ENCODE measurements around the gene ECM1. TPM values are rescaled to one million over a fixed set of nuclear protein-coding genes. Genes with fewer than 3 reads are reported as not detected.

ECM1 gene
- total and polyA plus RNA-seq, 2 of the 8 experiments (the other 6 are each of a cell fraction or from before 2014, with no cell fraction given) = 0.95 to 0.98 TPM

GRCh38 chr1:150493175-150493574, 14.7 kb upstream of the ECM1 start:
- DNase-seq (ENCODE audit: low read depth in 1 of 2, low spot score in 2 of 2) (no peak), FAIRE-seq (no peak)
- peaks cover 0 to 1% of the 10 kb centered on the region in 2 experiments; a peak in 2 of 4 replicates for H3K79me2 ChIP-seq (ENCODE audit: control insufficient read depth in 1 of 2, insufficient read depth in 2 of 2, low read length in 2 of 2)
- H2AFZ ChIP-seq (ENCODE audit: low read length) = no peak overlapping the region
- no peak overlapping the region for H3K9ac ChIP-seq (replicated peaks in 1 of 4; ENCODE audit: extremely low read depth in 1 of 4, low read depth in 3 of 4, low read length in 3 of 4)
- H3K79me1 ChIP-seq (ENCODE audit: low read depth, low read length) = no peaks in the 10 kb centered on the region
- H4K91ac ChIP-seq (replicated peaks; ENCODE audit: insufficient read length, low read length) = no peak overlapping the region
- TF ChIP-seq TBP (IDR thresholded peaks at IDR 0.05; ENCODE audit: low read depth, low read length) (no peak), SP1 (IDR thresholded peaks at IDR 0.05; ENCODE audit: low read depth, low read length) (no peak), CTBP2 (IDR thresholded peaks at IDR 0.05; ENCODE audit: borderline replicate concordance, insufficient read depth, insufficient read length, low read length) (no peak), TEAD4 (IDR thresholded peaks at IDR 0.05; ENCODE audit: low read depth, low read length) (no peak), SP4 (IDR thresholded peaks at IDR 0.05; ENCODE audit: low read length) (no peak), E2F6 (IDR thresholded peaks at IDR 0.05) (no peak), GABPA (IDR thresholded peaks at IDR 0.05; ENCODE audit: borderline replicate concordance, insufficient read depth, low read length) (no peak), CHD1 (IDR thresholded peaks at IDR 0.05; ENCODE audit: low read depth, low read length) (no peak)
- H3K36me3 ChIP-seq (ENCODE audit: control insufficient read depth in 2 of 4, insufficient read depth in 4 of 4, low read length in 3 of 4) = peaks cover 10 to 52% (median 31%) of the 10 kb centered on the region in 4 experiments
- H3K23me2 ChIP-seq (ENCODE audit: low read depth, low read length) = no peaks in the 10 kb centered on the region
- no peak overlapping the region for H2BK20ac ChIP-seq (ENCODE audit: low read length)
- no peak overlapping the region for H4K8ac ChIP-seq (ENCODE audit: extremely low read depth, insufficient read depth, low read length)
- POLR2A ChIA-PET (ENCODE audit: partially characterized antibody) = no interaction called here
- H3K9me3 ChIP-seq (ENCODE audit: insufficient read depth in 2 of 2, low read depth in 1 of 2, low read length in 1 of 2) = no peaks in the 10 kb centered on the region
- 97% methylated on average over 8 of the region's 8 CpGs; no CpG with 5 or more reads in 1 of the 2 experiments for WGBS, 2 experiments (ENCODE audit: extremely low coverage in 1 of 2, insufficient coverage in 1 of 2, insufficient read length in 1 of 2, insufficient replicate concordance in 2 of 2, low coverage in 1 of 2, low lambda C conversion rate in 2 of 2, missing lambda C conversion rate in 1 of 2)
- no peaks in the 10 kb centered on the region for H4K20me1 ChIP-seq (replicated peaks in 1 of 2; ENCODE audit: control insufficient read depth in 1 of 2, insufficient read depth in 2 of 2, low read length in 2 of 2)
- H2BK12ac ChIP-seq (ENCODE audit: low read depth, low read length) = no peak overlapping the region
- no peak overlapping the region for H2BK120ac ChIP-seq (replicated peaks; ENCODE audit: low read depth, low read length)
- CTCF ChIA-PET (ENCODE audit: partially characterized antibody) = interaction anchor here (1.2 kb wide), 2 partner anchors 39 to 67 kb away, joined by 3 read pairs; no protein-coding TSS in a partner anchor
- no peak overlapping the region for H2BK15ac ChIP-seq (ENCODE audit: low read length)
- no peak overlapping the region for H3K4me2 ChIP-seq (ENCODE audit: insufficient read depth in 1 of 2, low read depth in 2 of 2, low read length in 2 of 2)
- H4K5ac ChIP-seq (ENCODE audit: insufficient read length, low read depth, low read length) = no peak overlapping the region
- H2BK5ac ChIP-seq (ENCODE audit: low read depth, low read length) = no peak overlapping the region
- H3K27me3 ChIP-seq (replicated peaks in 1 of 4; ENCODE audit: control insufficient read depth in 3 of 4, extremely low read depth in 1 of 4, insufficient read depth in 3 of 4, low read length in 3 of 4) = no peaks in the 10 kb centered on the region
- no peak overlapping the region for H3K18ac ChIP-seq (ENCODE audit: extremely low read depth, low read length)
- H3K23ac ChIP-seq (ENCODE audit: insufficient read length) = no peak overlapping the region
- no peak overlapping the region for H3K27ac ChIP-seq (ENCODE audit: low read depth, low read length)
- H3K4me3 ChIP-seq (ENCODE audit: extremely low read depth in 1 of 4, insufficient read depth in 2 of 4, low read depth in 3 of 4, low read length in 4 of 4) = no peak overlapping the region
- no peak overlapping the region for H3K4ac ChIP-seq (replicated peaks; ENCODE audit: insufficient read length, low read depth, low read length)
- no peaks in the 10 kb centered on the region for H3K4me1 ChIP-seq (replicated peaks in 1 of 4; ENCODE audit: control insufficient read depth in 3 of 4, insufficient read depth in 4 of 4, low read length in 3 of 4)
- no peak overlapping the region for H3K14ac ChIP-seq (ENCODE audit: insufficient read length)
- no peak overlapping the region for H2AK5ac ChIP-seq (ENCODE audit: low read depth, low read length)
- H3K56ac ChIP-seq (replicated peaks; ENCODE audit: insufficient read length, low read depth, low read length) = no peak overlapping the region
